ENCODE data around the gene NPY2R.
A peak's percentile ranks its signal among the peaks of the same experiment; 100 is the strongest.

The NPY2R gene

GRCh38 chr4:155245105-155245504, 36.7 kb downstream of the NPY2R start:
- no peak for DNase-seq (ENCODE audit: low read depth)
- TF ChIP-seq CTCF (IDR thresholded peaks at IDR 0.05; ENCODE audit: insufficient read depth, low read depth, low read length, missing control alignments), result no peak
- H3K4me3 ChIP-seq (ENCODE audit: low read length), result no peak overlapping the region

- no peak for DNase-seq (ENCODE audit: low read depth)
- no peak for TF ChIP-seq CTCF (IDR thresholded peaks at IDR 0.05; ENCODE audit: insufficient read depth, low read depth, low read length, missing control alignments)
- H3K4me3 ChIP-seq (ENCODE audit: low read length), result no peak overlapping the region
Observed at GRCh38 chr4:155248002-155248896, 39.8 kb downstream of the NPY2R start.

- DNase-seq (ENCODE audit: low read depth), result peak; percentile 4
- no peak overlapping the region for H3K4me3 ChIP-seq (ENCODE audit: low read length)
- no peak for TF ChIP-seq CTCF (IDR thresholded peaks at IDR 0.05; ENCODE audit: insufficient read depth, low read depth, low read length, missing control alignments)
Observed at GRCh38 chr4:155249016-155249566, 40.7 kb downstream of the NPY2R start.

DNA sequence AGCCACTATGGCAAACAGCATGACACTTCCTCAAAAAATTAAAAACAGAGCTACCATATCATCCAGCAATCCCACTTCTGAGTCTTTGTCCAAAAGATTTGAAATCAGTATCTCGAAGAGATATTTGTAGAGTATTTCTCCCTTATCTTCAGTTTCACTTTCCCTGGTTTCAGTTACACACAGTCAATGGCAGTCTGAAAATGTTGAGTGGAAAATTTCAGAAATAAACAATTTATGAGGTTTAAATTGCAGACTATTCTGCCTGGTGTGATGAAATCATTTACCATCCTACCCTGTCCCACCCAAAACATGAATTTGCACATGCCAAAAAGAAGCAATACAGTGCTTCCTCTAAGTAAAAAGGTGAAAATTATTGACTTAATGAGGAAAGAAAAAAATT, 43.9 kb downstream of the NPY2R start:
- no peak for DNase-seq (ENCODE audit: low read depth)
- TF ChIP-seq CTCF (IDR thresholded peaks at IDR 0.05; ENCODE audit: insufficient read depth, low read depth, low read length, missing control alignments), result no peak
- no peak overlapping the region for H3K4me3 ChIP-seq (ENCODE audit: low read length)

GRCh38 chr4:155263480-155263879, 55.0 kb downstream of the NPY2R start:
- no peak overlapping the region for H3K4me3 ChIP-seq (ENCODE audit: low read length)
- no peak for DNase-seq (ENCODE audit: low read depth)
- no peak for TF ChIP-seq CTCF (IDR thresholded peaks at IDR 0.05; ENCODE audit: insufficient read depth, low read depth, low read length, missing control alignments)

DNA sequence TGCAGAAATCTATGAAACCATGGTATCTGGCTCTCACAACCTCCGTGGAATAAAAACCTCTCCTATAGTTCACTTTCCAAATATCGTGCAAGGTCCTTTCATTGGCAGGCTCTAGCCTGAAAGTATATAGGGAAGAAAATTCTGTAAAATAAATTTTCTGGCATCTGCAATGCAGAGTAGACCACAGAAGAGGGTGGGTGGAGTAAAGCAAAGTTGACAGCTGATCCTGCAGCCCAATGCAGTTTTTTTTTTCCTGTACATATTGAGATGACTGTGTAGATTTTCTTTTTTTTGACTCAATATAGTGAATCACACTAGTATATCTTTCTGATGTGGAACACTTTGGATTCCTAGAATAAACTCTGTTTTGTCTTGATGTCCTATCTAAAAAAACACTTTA, 56.7 kb downstream of the NPY2R start:
- no peak for TF ChIP-seq CTCF (IDR thresholded peaks at IDR 0.05; ENCODE audit: insufficient read depth, low read depth, low read length, missing control alignments)
- DNase-seq (ENCODE audit: low read depth), result no peak
- no peak overlapping the region for H3K4me3 ChIP-seq (ENCODE audit: low read length)

All from epithelial cell of esophagus (primary cell).